ENCODE results near the gene PRSS35. TPM values are rescaled to one million over a fixed set of nuclear protein-coding genes. Genes with fewer than 3 reads are reported as not detected.

The PRSS35 gene
- total and polyA plus RNA-seq, 2 of the 13 experiments (the other 11 are each of a cell fraction or from before 2014, with no cell fraction given) = not detected

DNA sequence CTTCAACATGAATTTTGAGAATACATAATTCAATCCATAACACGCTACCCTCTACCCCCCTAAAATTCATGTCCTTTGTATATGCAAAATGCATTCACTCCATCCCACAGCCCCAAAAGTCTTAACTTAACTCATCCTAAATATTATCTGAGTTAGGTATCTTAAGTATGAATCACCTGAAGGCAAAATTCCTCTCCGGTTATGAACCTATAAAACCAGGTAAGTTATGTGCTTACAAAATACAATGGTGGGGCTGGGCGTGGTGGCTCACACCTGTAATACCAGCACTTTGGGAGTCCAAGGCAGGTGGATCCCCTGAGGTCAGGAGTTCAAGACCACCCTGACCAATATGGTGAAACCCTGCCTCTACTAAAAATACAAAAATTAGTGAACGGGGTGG lies 23.5 kb upstream of the PRSS35 start:
- in situ Hi-C loops (cut with HindIII; ENCODE audit: extremely low pct_ligation_motif_present, low pct_unique_long_range_greater_than_20kb) (no loop called here), intact Hi-C loops (cut with micrococcal nuclease; ENCODE audit: unreplicated experiment) (no loop called here)
- no peak overlapping the region for H3K27ac ChIP-seq (ENCODE audit: extremely low read length, insufficient read depth, low read length)
- H2AFZ ChIP-seq (ENCODE audit: low read length) = no peak overlapping the region
- no peaks in the 10 kb centered on the region for H3K79me2 ChIP-seq (ENCODE audit: insufficient read depth, low read length)
- H3K4me3 ChIP-seq (replicated peaks in 1 of 3; ENCODE audit: insufficient read depth in 1 of 3, low read depth in 2 of 3, low read length in 3 of 3) = no peak overlapping the region
- TF ChIP-seq ZNF281 (CRISPR knock-in tag; IDR thresholded peaks at IDR 0.05; ENCODE audit: borderline replicate concordance) = no peak
- no peak for TF ChIP-seq STAT6 (CRISPR knock-in tag; IDR thresholded peaks at IDR 0.05; ENCODE audit: borderline replicate concordance)
- no peak for TF ChIP-seq ZNF841 (CRISPR knock-in tag; IDR thresholded peaks at IDR 0.05; ENCODE audit: borderline replicate concordance)
- no peak for TF ChIP-seq ZBED4 (CRISPR knock-in tag; IDR thresholded peaks at IDR 0.05; ENCODE audit: borderline replicate concordance)
- TF ChIP-seq ATM (IDR thresholded peaks at IDR 0.05; ENCODE audit: borderline replicate concordance) = no peak
- TF ChIP-seq CHCHD3 (CRISPR knock-in tag; IDR thresholded peaks at IDR 0.05) = no peak
- BruUV-seq (replicated peaks) = no TSS peak
- FAIRE-seq (no peak), DNase-seq (ENCODE audit: low spot score) (no peak), ATAC-seq (no peak)
- H3K4me2 ChIP-seq (ENCODE audit: low read depth, low read length) = no peak overlapping the region
- 29% methylated on average over 3 of the region's 4 CpGs for WGBS (ENCODE audit: low lambda C conversion rate)
- ChIA-PET POLR2A (no interaction called here), CTCF (ENCODE audit: low intra/inter-chr PET ratio, low total read pairs) (no interaction called here)
- no peak overlapping the region for H3K9ac ChIP-seq (ENCODE audit: insufficient read depth, low read depth, low read length)
- H3K27me3 ChIP-seq (ENCODE audit: control insufficient read depth in 1 of 2, insufficient read depth in 2 of 2, low read length in 2 of 2) = no peaks in the 10 kb centered on the region
- no peaks in the 10 kb centered on the region for H3K4me1 ChIP-seq (ENCODE audit: insufficient read depth, low read length)
- no peaks in the 10 kb centered on the region for H3K36me3 ChIP-seq (replicated peaks in 1 of 2; ENCODE audit: control insufficient read depth in 1 of 2, insufficient read depth in 2 of 2, low read length in 2 of 2)
- H3K9me3 ChIP-seq (ENCODE audit: low read length) = no peaks in the 10 kb centered on the region
- H4K20me1 ChIP-seq (ENCODE audit: insufficient read depth, low read length) = no peaks in the 10 kb centered on the region

Data from HepG2 (cell line).